ENCODE measurements around the gene THOC6. TPM values are rescaled to one million over a fixed set of nuclear protein-coding genes. Genes with fewer than 3 reads are reported as not detected.

The THOC6 gene
- total RNA-seq, 2 donors from 2014 or later, result 11.7 to 21.8 TPM

GRCh38 chr16:2988590-2989099, 35.2 kb upstream of the THOC6 start:
- intact Hi-C loops (cut with DNase I), result no loop called here

GRCh38 chr16:2990891-2991290, 32.9 kb upstream of the THOC6 start:
- Histone ChIP-seq H3K4me3 (no peak overlapping the region), H3K36me3 (replicated peaks in 1 of 2; ENCODE audit: insufficient read depth in 1 of 2, low read depth in 2 of 2) (no peaks in the 10 kb centered on the region), H3K9me3 (no peaks in the 10 kb centered on the region), H3K4me1 (peaks cover 10% of the 10 kb centered on the region), H3K27me3 (no peaks in the 10 kb centered on the region), H3K27ac (no peak overlapping the region)
- 60 to 67% methylated on average over 6 to 10 of the region's 10 CpGs for WGBS, 2 donors
- no peak for TF ChIP-seq CTCF (IDR thresholded peaks at IDR 0.05)
- TF ChIP-seq POLR2A (IDR thresholded peaks at IDR 0.05), result no peak
- no peak for DNase-seq
- intact Hi-C loops (cut with DNase I), result no loop called here
- ATAC-seq, result no peak

More at GRCh38 chr16:2988590-2989099, 35.2 kb upstream of the THOC6 start:
- peaks cover 30% of the 10 kb centered on the region for H3K4me1 ChIP-seq
- H3K27ac ChIP-seq, result no peak overlapping the region
- no peak overlapping the region for H3K4me3 ChIP-seq
- DNase-seq, result no peak
- no peaks in the 10 kb centered on the region for H3K9me3 ChIP-seq
- no peak for ATAC-seq
- TF ChIP-seq CTCF (IDR thresholded peaks at IDR 0.05), result no peak
- no peak for TF ChIP-seq POLR2A (IDR thresholded peaks at IDR 0.05)
- whole genome bisulfite sequencing, 2 donors, result 76 to 80% methylated on average over 6 to 7 of the region's 8 CpGs
- no peaks in the 10 kb centered on the region for H3K36me3 ChIP-seq (replicated peaks in 1 of 2; ENCODE audit: insufficient read depth in 1 of 2, low read depth in 2 of 2)
- no peaks in the 10 kb centered on the region for H3K27me3 ChIP-seq

GRCh38 chr16:2991566-2992261, 32.1 kb upstream of the THOC6 start:
- DNase-seq, result no peak
- WGBS, 2 donors, result 83 to 91% methylated on average over 7 to 12 of the region's 12 CpGs
- no peak for ATAC-seq

GRCh38 chr16:2992383-2993081, 31.3 kb upstream of the THOC6 start:
- Histone ChIP-seq H3K36me3 (replicated peaks in 1 of 2; ENCODE audit: insufficient read depth in 1 of 2, low read depth in 2 of 2) (no peaks in the 10 kb centered on the region), H3K27me3 (no peaks in the 10 kb centered on the region), H3K4me3 (no peak overlapping the region), H3K9me3 (no peaks in the 10 kb centered on the region), H3K27ac (no peak overlapping the region), H3K4me1 (no peaks in the 10 kb centered on the region)
- ATAC-seq, result no peak
- intact Hi-C loops (cut with DNase I), result no loop called here
- no peak for DNase-seq
- TF ChIP-seq CTCF (IDR thresholded peaks at IDR 0.05), result no peak
- no peak for TF ChIP-seq POLR2A (IDR thresholded peaks at IDR 0.05)
- WGBS, 2 donors, result 83 to 90% methylated on average over 10 to 14 of the region's 14 CpGs

More at GRCh38 chr16:2991566-2992261, 32.1 kb upstream of the THOC6 start:
- Histone ChIP-seq H3K4me1 (peaks cover 2% of the 10 kb centered on the region), H3K36me3 (replicated peaks in 1 of 2; ENCODE audit: insufficient read depth in 1 of 2, low read depth in 2 of 2) (no peaks in the 10 kb centered on the region), H3K9me3 (no peaks in the 10 kb centered on the region), H3K27me3 (no peaks in the 10 kb centered on the region), H3K4me3 (no peak overlapping the region), H3K27ac (no peak overlapping the region)
- TF ChIP-seq POLR2A (IDR thresholded peaks at IDR 0.05) (no peak), CTCF (IDR thresholded peaks at IDR 0.05) (no peak)
- intact Hi-C loops (cut with DNase I), result no loop called here

All from body of pancreas (tissue), 4 donors.